NCI-H1092 (cell line): ENCODE measurements around the gene RNF115.
"Not testable (repeated sequence)": the region's sequence is repeated elsewhere in the genome, so short reads cannot be mapped to it uniquely, and the experiment has no call there.

Source experiments
- DNase-seq: peaks from one replicate; lab custom pipeline; 2025; lab: John Stamatoyannopoulos, UW

Gene RNF115

DNA sequence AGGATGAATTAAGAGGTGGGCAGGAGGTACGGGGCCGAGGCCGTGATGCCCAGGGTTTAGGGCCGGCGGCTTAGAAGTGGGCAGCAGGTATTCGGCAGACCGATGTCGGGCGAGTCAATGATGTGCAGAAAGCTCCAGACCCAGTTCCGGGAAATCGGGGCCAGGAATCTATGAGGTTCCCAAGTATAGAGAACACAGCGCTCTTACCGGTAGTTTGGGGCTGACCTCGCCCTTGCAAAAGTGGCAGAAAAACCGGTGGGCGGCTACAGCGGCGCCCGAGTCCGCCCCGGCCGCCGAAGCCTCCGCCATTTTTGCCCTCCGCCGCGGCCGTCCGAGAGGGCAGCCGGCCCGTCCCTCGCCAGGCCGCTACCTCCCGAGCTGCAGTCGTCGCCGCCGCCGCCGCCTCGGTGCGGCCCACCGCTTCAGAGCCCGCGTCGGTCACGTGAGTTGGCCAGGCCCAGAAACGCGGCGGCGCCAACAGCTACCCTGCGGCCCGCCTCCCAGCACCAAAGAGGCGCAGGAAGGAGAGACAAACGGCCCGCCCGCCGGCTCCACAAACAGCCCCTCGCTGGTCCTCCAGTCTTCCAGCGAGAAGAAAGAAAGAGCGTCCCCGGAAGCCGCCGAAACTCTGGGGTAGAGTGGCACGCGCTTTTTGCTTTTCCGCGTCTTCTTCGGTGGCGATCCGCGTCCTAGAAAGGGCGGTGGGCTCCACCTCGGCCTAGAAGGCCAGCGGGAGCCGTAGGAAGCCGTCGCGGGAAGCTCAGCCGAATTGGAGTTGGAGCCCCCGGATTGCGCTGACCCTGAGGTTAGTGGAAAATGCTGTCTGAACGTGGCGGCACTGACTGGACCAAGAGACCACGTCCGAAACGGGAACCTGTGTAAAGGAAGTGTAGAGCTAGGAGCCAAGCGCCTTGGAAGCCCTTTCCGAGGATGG lies at the start of gene RNF115, which contains the start of gene POLR3C:
RNF115 (minus strand) TSS at position 531 of the 934 bp plus-strand sequence; CDS start at position 309, 222 bp downstream.
POLR3C (plus strand) TSS at position 636 of the 934 bp plus-strand sequence. CDS start 1,577 bp downstream, outside the sequence.
- peak; percentile 83 for DNase-seq

DNA sequence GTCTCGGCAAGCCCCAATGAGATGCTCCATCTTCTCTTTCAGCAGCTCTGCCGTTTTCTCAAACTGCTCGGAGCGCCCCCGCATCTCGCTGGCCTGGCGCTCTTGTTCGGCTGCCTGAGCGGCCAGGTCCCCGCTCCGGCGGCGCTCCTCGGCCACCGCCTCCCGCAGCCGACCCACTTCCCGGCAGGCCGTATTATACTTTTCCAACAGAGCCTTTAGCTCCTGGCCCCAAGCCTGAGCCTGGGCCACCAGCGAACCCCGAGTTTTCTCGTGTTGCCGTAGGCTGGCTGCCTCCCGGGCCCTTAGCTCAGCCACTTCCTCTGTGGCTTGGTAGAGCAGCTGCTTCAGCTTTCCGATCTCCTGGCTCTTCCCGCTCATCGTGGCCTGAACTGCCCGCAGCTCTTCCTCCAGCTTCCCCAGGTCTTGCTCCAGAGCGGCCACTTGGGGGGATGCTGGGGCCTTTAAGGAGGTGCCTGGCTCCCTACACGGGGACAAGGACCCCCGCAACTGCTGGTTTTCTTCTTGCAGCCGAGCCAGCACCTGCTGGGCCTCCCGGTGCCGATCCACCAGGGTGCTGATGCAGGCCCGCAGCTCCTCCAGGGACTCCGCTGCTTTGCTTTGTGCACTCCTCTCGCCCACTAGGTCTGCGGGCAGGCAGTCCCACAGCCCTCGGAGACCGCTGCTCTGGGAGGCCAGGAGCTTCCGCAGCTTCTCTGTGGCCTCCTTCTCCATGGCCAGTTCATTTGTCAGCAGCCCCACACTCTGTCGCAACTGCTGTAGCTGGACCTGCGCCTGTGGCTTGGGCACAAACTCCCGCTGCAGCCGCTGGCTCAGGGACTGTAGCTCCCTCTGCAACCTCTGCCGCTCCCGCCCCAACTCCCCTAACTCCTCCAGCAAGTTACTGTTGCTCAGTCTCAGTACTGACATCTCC lies 48.4 kb upstream of the RNF115 start:
- no peak for DNase-seq

DNA sequence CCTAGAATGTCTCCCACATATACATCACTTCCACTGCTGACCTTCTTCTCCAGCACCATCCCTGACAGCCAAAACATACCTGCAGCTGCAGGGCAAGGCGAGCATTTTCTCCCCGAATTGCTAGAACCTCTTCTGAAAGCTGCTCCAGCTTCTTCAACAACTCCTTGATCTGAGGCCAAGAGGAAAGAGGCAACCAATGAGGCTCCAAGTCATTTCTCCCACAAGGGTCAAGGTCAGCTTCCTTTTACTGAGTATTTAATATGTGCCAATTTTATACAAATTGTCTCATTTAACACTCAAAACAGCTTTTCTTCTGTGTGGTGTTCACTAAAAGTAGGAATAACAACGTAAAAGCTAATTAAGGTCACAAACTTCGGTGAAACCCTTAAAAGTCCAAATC lies 44.3 kb upstream of the RNF115 start:
- DNase-seq = no peak

DNA sequence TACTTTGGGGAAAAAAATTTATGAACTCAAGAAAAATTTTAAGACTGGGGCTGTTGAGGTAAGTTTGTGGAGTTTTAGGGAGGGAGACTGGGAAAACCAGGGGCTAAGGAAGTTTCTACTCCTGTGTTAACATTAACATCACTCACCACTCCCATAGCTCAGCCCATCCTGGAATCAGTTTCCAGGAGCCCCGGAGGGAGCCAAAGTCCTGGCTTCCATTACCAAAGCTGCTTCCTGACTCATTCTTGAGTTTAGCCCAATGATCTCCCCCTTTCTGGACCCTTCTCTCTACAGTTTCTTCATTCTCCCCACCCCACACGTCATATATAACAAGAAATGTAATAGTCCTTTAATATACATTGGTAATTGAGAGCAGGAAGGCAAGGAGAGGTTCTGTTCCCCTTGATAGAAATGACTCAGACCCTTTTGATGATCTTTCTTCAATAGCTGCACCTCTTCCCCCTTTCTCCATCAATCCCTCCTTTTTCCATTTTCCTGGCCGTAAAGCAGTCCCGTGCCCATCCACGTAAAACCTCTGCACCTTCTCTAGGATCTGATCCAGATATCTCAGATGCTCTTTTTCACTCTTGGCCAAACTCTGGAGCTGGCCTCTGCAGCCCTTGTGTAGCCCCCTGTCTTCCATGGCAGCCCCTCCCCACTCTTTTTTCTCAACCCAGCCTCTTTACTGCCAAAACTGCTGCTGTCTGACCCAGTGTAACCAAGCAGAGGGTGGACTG lies 39.6 kb upstream of the RNF115 start:
- no peak for DNase-seq

DNA sequence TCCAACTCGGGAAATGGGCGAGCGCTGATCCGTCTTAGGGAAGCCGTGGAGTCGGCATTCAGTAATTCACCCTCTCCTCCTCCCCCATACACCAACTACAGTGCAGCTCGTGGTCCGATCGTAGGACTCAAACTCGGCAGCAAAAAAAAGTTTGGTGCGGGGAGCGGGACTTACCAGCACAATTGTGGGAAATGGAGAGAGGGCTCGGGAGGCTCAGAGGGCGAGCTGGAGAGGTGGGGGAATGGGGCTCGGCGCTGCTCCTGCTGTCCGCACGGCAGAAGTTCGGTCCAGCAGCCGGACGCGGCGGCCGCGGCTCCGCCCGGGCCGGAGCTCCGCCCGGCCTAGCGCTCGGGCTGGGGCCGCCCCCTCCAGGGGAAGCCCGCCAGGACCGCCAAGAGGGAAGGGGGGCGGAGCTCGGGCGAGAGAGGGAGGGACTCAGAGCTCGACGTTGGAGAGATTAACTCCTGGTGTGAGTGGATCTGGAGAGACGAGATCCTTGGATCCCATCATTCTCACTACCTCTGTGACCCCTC lies 35.7 kb upstream of the RNF115 start:
- peak; percentile 43 for DNase-seq

DNA sequence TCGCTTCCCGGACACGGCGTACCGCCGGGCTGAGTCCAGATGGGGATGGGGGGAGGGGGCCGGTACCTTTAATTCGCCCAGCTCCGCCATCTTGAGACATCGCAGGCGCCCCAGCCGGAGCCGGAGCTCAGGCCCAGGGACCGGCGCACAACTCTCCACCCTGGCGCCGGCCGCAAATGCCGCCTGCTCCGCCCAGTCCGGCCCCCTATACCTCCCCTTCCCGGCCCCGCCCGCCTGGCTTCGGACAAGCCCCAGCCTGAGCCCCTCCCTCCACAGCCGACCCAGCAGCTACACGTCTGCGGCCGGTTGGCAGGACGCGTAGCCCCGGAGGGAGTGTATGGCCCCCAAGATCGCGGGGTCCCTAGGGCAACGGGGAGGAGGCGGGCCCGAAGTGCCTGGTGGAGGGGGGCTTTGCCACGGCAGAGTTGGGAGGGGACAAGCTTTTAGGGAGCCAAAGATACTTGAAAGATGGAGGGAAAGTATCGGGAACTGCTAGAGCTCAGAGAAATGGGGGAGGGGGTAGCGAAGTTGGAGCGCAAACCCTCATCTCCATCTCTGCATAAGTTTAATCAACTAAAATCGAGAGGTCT lies 35.1 kb upstream of the RNF115 start, which contains the start of gene PIAS3:
PIAS3 (minus strand) TSS at position 181 of the 590 bp plus-strand sequence; CDS start at position 90, 91 bp downstream.
- peak; percentile 85 for DNase-seq

DNA sequence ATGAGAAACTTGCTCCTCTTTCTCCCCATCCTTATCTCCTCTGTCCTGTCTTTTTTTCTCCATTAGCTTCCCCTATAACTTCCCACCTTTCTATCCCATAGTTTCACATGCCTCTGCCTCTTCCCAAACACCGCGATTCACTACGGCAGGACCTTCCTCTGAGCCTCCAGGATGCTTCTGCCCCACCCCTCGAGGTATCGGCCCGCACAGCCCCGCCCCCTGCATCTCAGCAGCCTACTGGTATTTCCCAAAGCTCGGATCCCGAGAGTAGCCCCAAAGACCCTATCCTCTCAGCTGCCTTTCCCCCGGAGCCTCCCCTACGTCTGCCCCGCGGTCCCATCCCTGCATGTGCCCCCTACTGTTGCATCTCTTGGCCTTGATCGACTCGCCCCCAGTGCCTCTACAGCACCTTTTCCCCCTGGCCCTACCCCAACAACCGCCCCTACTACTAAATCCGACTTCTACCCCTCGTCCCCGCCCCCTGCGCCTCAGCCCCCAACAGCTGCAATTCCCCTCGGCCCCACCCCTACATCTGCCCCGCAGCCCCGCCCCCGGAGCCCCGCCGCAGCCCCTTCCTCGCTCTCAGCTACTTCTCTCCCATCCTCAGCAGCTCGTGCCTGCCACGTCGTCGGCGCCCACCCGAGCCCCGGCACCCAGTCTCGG lies 34.5 kb upstream of the RNF115 start:
- no peak for DNase-seq

DNA sequence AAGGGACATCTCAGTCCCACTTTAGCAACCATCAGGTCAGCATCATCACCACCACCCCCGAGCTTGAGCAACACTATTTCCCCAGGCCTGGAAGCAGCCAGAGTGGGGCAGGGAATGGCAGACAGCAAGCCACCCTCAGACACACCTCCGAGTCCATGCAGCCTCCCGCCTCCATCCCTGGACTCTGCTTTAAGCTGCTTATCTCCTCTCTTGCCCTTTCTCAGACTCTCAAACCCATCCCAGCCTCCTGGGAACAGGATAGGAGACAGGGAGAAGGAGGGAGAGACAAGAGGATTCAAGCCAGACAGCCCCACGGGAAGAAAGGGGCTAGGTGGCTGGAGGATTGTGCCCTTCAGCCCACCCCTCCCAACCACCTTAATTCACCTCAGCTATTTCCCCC lies 33.3 kb upstream of the RNF115 start:
- no peak for DNase-seq

DNA sequence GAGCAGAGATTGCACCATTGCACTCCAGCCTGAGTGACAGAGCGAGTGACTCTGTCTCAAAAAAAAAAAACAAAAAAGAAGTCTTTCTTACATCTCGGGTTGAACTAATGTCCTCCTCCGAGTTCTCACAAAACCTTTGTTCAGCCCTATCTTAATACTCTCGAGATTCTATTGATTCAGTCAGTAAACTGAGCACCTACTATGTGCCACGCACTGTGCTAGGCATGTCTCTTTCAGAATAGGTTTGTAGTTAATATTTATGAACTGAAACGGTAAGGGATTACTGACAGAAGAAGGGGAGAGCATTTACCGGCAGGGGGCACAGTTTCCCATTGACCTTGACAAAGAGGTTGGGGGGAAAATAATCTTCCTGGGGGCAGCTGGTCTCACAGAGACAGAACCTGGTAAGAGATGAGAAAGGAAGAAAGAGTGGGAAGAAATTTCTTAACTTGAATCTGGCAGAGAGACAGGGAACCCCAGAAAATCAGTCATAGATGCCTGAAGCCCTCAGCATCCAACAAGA lies 31.6 kb upstream of the RNF115 start:
- DNase-seq = no peak

DNA sequence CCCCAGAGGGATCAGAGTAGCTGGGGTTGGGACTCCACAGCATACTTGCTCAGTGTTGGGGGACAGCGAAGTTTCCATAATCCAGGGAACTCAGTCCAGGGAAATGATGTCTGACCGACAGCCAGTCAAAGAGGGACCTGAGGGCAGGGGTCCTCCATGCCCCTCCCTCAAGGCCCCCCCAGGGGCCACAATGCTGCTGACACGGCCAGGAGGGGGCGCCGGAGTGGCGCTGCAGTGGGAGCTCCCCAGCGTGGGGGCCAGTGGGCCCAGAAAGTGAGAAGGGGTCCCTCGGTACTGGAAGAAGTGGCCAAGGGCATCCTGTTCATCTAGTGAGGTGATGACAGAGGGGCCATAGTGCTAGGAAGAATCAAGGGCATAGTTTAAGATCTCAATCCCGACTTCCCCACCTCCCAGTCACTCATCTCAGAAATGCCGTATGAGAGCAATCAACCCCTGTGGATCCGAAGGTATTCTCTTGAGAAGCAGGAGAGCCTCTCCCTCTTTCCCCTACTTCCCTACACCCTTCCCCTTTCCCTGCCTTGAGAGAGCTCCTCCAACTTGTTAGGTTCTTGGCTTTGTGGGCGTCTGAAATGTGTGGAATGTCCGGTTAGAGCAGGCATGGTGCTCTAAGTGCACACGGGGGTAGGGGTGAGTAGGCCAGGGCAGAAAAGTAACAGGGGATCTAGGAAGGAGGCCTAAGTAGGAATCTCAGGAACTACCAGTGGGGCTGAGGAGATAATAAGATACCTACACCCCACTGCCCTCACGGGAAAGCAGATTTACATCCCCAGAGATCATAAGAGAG lies 25.7 kb upstream of the RNF115 start:
- DNase-seq = no peak

DNA sequence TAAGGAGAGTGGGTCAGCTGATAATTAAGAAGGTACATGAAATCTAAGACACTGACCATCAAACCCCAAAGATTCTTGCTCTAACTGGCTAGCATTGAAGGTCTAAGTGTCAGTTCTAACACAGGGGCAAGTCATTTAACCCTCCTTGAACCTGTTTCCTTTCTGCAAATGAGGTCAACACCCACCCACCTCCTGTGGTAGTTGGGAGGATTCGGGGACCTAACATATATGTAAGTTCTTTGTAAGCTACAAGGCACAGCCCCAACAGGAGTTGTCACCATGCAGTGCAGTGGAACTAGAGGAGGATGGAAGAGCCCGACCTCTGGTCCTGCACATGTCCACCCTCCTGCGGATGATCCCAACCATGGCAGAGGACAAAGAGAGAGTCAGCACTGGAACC lies 23.9 kb upstream of the RNF115 start:
- DNase-seq = no peak

DNA sequence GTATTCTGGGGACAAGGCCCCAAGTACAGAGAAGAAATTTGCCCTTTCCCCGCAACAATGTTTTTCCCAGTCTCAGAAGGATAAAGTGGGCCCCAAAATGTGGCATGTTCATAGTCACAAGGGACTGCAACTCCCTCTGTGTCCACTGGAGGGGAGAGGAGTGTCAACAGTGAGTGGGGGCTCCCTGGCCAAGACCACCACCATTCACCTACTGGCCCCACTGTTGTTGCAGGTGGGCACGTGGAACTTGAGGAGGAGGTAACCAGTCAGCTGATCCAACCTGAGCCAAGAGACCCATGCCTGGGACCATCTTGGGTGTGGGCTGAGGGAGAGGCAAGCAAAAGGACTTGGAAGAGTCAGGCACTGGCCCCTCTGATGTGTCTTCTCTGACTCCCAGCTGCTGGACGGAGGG lies 22.3 kb upstream of the RNF115 start:
- DNase-seq = peak; percentile 30

DNA sequence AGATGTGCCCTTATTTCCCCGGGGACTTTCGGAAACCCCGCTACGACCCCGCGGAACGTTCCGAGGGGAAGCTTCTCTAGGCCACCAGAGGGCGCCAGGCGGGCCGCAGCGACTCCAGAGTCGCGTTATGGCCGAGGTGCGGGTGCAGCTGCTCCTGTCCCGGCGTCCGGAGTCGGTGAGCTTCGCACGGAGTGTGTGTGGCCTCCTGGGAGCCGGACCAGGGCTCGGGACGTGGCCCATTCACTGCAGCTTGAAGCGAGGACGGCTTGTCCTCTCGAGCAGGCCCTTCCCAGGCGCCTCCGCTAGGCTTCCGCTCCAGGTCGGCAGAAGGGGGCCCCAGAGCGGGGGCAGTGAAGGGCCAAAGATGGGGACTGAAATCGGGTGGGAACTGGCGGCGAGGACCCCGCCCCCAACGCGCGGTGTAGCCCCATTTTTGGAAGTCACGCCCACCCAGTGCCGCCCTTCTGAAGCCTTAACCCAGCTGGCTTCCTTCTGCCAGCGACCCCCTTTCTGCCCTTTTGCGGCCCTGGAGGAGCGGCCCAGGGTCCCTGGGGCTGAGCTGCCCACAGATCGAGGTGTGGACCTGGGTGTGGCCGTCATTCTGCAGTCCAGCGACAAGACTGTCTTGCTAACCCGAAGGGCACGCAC lies 21.7 kb upstream of the RNF115 start, which contains the start of gene NUDT17:
NUDT17 (plus strand) TSS at position 117 of the 648 bp plus-strand sequence; CDS start at position 128, 11 bp downstream.
- peak; percentile 81 for DNase-seq

DNA sequence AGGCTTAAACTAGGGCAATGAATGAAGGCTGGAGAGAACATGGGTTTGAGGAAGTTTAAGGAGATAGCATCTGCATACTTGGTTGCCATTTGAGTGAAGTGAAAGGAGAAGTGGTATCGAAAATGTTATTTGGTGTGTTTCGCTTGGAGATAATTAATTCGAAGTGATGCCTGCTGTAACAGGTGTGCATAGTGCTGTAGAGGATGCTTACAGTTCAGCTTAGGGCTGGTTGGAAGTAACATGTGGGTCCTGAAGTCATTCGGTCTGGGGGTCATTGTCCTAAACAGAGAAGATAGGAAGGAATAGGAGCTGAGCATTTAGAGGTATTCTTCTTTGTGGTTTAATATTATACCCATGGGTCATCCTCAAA lies 21.2 kb upstream of the RNF115 start:
- no peak for DNase-seq

DNA sequence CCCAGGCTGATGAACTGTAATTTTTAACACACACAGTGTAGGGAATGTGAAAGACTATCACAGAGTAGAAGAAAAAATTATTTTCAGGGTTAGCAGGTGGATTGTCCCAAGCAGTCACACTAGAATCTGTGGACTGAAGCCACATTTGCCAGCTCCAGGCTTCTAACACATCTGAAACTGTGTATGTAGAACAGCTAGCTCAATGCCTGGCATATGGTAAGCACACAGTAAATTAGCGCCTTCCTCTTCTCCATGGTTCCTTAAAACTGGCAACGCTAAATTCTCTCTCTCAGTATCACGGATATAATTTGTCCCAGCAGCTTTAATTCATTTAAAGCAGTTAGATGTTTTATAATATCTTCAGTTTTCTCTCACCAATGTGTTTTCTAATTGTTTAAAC lies 19.1 kb upstream of the RNF115 start:
- no peak for DNase-seq

DNA sequence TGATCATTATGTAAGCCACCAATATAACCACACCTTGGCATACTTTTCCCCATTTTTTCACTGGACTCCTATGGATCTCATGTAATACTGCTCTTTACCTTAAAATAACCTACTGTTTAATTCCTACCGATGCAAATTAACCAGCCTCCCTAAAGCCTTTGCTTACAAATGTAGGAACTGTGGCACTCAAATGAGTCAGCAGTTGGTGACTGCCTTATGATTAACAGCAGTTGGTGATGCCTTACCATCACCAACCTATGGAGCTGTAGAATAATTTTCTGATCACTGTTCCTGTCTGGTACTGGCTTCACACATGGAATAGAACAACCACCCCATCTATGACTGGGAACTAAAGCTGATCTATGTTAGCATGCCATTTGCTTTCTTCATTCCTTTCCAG lies 13.8 kb upstream of the RNF115 start:
- DNase-seq = no peak

DNA sequence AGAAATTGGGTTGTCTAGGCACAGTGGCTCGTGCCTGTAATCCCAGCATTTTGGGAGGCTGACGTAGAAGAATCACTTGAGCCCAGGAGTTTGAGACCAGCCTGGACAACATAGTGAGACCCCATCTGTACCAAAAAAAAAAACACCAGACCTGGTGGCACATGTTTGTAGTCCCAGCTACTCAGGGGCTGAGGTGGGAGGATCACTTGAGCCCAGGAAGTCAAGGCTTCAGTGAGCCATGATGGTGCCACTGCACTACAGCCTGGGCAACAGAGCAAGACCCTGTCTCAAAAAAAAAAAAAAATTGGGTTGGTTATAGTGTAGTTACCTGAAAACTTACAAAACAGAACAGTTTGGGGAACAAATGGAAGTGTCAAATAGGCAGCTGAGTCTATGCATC lies 6.9 kb upstream of the RNF115 start:
- not testable (repeated sequence) for DNase-seq

DNA sequence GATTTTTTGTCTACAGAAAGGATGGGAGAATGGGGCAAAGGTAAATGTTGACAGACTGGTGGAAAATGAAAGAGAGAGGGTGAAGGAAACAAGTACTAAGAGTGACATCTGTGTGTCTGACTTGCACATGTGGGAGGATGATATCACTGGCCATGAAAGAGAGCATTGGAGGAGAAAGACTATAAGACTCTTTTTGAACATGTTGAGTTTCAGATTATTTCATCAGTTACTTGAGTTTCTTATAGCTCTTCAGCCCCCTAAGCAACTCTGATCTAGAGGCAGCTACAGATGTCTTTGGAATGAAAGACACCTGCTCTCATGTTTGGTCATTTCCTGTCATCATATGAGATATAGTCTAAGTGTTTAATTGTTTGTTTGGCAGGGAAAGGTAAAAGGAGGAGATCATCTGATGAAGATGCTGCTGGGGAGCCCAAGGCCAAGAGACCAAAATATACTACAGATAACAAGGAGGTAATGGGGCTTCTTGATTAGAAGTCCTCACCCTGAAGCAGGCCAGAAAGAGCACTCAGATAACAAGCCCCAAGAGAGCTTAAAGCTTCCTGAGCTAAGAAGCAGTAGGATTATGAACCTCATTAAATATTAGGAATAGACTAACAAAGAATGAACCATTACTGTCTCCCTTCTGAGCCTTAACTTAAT lies 4.6 kb upstream of the RNF115 start:
- DNase-seq = no peak
